ENCODE results near the gene CST7.

GRCh38 chr20:24994186-24994465, 45.1 kb downstream of the CST7 start:
- TF ChIP-seq CTCF (conservative IDR thresholded peaks at IDR 0.05; ENCODE audit: low read length) (no peak), EZH2phosphoT487 (IDR thresholded peaks at IDR 0.05; ENCODE audit: borderline replicate concordance) (no peak)
